DMS153 (cell line): ENCODE results near the gene KMT5C.
A peak's percentile ranks its signal among the peaks of the same experiment; 100 is the strongest.

Experiments
- DNase-seq: peaks from one replicate; lab custom pipeline; 2025; lab: John Stamatoyannopoulos, UW

KMT5C gene

DNA sequence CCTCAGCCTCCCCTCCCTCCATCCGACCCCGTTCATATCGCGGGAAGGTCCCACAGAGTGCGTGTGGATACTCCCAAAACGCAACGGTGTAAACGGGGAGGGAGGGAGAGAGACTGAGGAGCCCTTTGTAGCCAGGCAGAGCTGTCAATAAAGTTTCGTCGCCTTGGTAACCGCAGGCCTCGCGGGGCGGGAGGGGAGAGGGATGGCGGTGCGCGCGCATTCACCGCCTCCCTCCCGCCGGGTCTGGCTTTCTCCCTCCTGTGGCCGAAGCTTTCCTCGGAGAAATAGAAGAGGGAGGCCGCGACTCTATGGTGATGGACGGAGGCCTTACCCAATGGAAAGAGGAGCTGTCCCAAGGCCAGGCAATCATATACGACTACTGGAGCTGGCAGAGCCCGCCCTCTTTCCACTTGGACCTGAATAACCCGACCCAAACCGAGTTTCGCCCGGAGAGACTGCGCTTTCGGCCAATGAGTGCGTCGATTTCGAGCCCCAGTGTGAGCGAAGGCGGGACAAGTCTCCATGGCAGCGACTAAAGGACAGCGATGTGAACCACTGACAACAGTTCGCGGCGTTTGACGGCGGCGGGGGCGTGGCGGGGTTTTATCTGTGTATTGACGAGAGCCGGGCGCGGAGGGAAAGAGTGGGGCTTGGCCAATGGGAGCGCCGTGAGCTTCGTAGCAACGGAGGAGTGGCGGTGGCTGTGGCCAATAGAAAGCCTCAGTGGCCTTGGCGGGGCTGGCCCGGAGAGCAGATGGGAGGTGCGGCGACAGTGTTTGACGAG is at the start of gene KMT5C:
Gene KMT5C (plus strand): TSS at position 772 of the 784 bp plus-strand sequence. CDS start 2,061 bp downstream, outside the sequence.
- DNase-seq = peak; percentile 100

DNA sequence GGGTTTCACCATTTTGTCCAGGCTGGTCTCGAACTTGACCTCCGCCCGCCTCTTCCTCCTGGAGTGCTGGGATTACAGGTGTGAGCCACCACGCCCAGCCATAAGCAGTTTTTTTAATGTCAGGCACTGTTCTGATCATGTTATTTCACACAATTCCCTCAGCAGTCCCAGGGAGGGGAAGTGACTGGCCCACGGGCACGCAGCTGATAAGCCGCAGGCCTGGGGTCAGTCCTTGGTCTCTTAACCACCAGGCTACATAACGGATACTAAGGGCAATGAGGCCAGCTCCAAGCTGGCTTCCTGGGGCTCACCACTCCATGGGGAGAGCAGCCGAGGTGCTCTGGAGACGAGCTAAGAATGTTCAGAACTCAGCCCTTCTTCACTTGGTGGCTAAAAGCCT is 42.4 kb upstream of the KMT5C start:
- no peak for DNase-seq

- DNase-seq = no peak
These were observed 39.7 kb upstream of the KMT5C start for GRCh38 chr19:55299991-55300390.

DNA sequence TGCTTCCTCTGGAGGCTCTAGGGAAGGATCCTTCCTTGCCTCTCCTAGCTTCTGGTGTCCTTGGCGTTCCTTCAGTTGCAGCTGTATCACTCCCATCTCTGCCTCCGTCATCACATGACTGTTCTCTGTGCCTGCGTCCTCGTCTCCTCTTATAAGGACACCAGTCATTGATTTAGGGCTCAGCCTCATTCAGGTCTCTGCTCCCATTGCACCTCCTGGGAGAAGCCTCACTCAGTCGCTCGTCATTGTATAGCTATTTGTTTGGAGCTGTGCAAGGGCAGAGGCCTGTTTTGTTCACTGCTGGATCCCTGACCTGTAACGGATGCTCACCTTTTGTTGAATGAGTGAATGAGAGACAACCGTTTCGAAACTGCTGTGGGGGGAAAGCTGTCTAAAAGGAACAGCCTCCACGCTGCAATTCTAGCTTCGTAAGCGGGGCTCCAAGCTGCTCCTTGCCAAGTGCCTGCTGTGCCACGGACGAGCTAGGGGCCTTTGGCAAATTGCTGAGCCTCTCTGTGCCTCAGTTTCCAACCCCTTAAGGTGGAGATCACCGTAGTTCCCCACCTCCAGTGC is 38.7 kb upstream of the KMT5C start:
- no peak for DNase-seq

GRCh38 chr19:55301459-55302317 is 38.0 kb upstream of the KMT5C start:
- DNase-seq = peak; percentile 49

DNA sequence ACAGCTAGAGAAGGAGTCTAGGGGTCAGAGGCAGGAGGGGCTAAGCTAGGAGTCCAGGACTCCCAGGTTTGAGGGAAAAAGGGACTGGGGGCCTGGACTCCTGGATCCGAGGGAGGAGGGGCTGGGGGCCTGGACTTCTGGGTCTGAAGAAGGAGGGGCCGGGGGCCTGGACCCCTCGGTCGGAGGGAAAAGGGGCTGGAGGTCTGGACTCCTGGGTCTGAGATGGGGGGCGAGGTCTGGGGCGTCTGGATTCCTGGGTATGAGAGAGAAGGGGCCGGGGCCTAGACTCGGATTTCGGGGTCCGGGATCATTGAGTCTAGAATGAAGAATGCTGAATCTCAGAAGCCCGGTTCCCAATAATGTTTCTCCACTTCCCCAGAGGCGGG is 37.4 kb upstream of the KMT5C start:
- no peak for DNase-seq

DNA sequence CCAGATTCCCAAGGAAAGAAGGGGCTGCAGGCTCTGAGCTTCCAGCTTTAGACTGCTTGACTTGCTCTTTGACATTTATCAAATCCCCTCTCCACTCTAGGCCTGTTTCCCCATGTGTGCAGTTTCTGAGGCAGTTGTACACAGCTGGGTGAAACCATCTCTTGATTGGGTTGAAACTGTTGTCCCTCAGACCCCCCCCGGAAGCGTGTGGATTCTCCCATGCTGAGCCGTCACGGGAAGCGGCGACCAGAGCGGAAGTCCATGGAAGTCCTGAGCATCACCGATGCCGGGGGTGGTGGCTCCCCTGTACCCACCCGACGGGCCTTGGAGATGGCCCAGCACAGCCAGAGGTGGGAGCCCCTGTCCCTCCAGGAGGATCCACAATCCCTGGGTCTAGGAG is 36.2 kb upstream of the KMT5C start:
- no peak for DNase-seq

DNA sequence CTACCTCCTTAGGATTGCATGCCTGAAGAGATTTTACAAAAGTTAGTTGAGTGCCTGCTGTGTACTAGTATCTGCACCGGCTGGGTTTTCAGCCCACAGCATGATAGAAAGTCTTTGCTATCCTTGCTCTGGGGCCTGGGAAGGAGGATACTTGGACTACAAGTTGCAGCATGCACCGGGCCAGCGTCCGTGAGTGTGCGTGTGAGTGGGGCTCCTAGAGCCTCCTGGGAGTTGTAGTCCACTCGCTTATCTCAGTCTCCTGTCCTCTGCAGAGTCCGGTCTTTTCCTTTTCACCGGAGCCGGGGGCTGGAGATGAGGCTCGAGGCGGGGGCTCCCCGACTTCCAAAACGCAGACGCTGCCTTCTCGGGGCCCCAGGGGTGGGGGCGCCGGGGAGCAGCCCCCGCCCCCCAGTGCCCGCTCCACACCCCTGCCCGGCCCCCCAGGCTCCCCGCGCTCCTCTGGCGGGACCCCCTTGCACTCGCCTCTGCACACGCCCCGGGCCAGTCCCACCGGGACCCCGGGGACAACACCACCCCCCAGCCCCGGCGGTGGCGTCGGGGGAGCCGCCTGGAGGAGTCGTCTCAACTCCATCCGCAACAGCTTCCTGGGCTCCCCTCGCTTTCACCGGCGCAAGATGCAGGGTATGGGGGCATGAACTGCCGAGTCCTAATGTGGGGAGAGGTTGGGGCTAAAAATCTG is 35.2 kb upstream of the KMT5C start:
- peak; percentile 2 for DNase-seq

- no peak for DNase-seq
These were observed 34.7 kb upstream of the KMT5C start for GRCh38 chr19:55304980-55305379.

- DNase-seq = no peak
These were observed 34.2 kb upstream of the KMT5C start for GRCh38 chr19:55305491-55305890.

DNA sequence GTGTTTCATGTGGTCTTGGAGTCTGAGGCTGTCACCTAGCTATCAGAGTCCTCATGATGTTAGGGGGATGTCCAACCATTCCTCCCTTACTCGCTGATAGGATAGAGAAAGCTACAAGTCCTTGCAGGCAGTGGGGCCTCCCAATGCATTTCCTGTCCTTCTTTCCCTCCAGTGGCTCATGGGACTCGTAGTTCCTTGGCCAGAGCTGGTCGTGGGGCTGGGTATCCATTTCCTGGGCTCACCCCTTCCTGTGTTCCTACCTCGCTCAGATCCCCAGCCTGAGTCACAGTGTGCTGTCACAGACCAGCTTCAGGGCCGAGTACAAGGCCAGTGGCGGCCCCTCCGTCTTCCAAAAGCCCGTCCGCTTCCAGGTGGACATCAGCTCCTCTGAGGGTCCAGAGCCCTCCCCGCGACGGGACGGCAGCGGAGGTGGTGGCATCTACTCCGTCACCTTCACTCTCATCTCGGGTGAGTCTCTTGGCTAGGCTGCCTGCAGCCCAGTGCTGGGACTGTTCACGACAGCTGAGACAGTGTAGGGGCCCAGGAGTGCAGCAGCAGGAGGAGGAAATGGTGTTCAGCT is 33.6 kb upstream of the KMT5C start:
- no peak for DNase-seq

DNA sequence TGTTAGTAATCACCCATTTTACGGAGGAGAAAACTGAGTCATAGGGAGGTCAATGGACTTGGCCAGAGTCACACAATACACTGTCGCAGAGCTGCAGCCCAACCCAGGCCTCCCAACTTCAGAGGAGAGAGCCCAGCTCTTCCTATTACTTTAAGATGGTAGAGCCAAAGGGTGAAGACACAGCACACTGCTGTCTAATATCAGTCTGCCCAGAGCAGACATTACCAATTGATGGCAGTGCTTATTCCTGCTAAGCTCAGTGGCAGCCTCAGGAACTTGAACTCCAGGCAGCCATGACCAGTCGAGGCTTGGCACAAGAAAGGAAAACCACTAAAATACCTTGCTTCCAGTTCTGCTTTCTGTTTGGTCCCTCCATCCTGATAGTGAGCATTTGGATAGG is 33.0 kb upstream of the KMT5C start:
- DNase-seq = no peak

DNA sequence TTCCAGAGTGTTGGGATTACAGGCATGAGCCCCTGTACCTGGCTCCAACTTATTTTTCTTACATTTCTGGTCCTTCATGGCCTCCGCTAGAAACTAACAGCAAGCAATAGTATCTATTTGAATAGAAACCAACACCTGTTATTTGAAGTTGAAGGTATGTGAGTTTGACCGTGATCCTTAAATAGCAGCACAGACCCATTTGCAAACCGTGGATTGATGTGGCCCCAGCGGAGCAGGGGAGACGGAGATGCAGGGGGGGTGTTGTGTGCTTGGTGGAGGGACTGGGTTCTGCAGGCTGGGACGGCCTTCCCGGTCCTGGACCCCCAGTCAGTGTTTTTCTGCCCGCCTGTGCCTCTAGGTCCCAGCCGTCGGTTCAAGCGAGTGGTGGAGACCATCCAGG is 31.4 kb upstream of the KMT5C start:
- DNase-seq = no peak

DNA sequence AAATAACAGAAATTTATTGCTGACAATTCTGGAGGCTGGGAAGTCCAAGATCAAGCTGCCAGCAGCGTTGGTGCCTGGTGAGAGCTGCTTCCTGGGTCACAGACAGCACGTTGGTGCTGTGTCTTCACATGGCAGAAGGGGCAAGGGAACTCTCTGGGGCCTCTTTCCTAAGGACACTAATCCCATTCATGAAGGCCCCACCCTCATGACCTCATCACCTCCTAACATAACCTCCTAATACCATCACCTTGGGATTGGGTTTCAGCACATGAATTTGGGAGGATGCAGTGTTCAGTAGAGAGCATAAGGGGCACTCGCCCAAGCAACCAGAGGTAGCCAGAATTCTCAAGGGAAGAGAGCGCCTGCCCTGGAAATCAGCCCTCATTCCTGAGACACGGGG is 30.2 kb upstream of the KMT5C start:
- no peak for DNase-seq

- DNase-seq = no peak
These were observed 29.2 kb upstream of the KMT5C start for GRCh38 chr19:55310498-55310897.

- no peak for DNase-seq
These were observed 28.3 kb upstream of the KMT5C start for GRCh38 chr19:55311397-55311796.

GRCh38 chr19:55311797-55312196 is 27.9 kb upstream of the KMT5C start:
- no peak for DNase-seq

DNA sequence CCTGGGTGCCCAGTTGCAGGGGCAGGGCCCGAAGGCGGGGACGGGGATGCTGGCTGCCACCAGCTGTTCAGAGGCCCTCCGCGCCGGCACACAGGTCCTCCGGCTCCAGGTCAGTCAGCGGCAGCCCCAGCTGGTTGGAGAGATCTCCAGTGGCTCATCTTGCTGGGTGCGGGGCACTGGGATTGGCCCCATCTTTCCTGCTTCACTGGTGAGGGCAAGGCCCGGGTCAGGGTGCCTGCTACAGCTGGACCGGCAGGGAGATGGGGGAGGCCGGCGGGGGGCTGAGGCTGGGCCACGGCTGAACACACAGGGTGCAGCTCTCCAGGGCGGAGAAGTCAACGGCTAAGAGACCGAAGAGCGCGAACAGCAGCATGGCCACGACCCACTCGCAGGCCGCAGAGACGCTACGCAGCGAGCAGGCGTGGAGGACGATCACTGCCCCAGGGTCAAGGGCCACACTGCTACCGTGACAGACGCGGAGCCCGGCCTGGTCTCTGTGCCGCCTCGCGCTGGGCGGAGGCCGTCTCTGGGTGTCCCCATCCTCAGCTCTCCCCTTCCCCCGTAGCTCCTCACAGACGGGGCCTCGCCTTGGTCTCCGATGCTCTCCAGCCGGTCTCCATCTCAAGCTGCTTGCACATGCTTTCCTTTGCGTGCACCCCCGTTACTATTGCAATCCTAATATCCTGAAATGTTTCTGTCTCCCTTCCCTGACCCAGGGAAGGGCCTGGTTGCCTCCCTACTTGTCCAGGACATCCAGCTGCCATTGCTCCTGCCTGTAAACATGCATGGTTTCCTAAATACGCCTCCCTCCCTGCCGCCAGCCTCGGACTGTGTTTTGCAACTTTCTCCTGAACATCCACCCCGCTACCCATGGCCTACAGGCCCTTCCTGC is 26.8 kb upstream of the KMT5C start:
- no peak for DNase-seq

GRCh38 chr19:55314396-55314795 is 25.3 kb upstream of the KMT5C start:
- no peak for DNase-seq

- DNase-seq = no peak
These were observed 23.6 kb upstream of the KMT5C start for GRCh38 chr19:55315956-55316525.

DNA sequence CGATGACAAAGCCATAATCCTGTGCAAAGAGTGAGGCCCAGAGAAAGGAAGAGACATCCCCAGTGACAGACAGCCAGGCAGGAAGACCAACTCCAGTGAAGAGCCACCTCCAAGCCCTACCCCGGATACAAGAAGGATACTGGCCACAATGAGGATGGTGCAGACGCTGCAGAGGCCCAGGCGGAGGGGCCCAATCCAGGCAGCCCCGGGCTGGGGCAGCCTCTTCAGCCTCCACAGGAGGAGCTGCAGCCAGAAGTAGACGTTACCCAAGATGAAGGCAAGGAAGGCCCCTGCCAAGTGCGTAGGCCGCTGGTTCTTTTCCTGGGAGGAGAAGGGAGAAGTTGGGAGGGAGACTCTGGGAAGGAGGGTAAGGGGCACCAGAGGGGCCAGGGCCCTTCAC is 23.0 kb upstream of the KMT5C start:
- DNase-seq = no peak
